Fibroblast of mammary gland (primary cell): ENCODE measurements around the gene DEPDC1B.
A peak's percentile ranks its signal among the peaks of the same experiment; 100 is the strongest.

ENCODE experiments used
- DNase-seq: peaks from one replicate; pipeline ENCODE4 v3.0.0-alpha.2; 2010; ENCODE audit warnings: low read depth
- H3K4me3 ChIP-seq: 2 replicates; pipeline ENCODE4 v1.5.1; 2011; ENCODE audit warnings: low read depth, mild to moderate bottlenecking, low read length, moderate library complexity; ENCODE audit not compliant: control insufficient read depth
- CTCF ChIP-seq: conservative IDR thresholded peaks from 2 replicates; pipeline ENCODE4 v1.5.1; 2011; ENCODE audit warnings: low read depth, low read length, inconsistent platforms; ENCODE audit not compliant: control insufficient read depth, insufficient read depth

Gene DEPDC1B

GRCh38 chr5:60640901-60641300, 59.1 kb downstream of the DEPDC1B start:
- H3K4me3 ChIP-seq = no peak overlapping the region
- no peak for TF ChIP-seq CTCF
- DNase-seq = no peak

- H3K4me3 ChIP-seq = no peak overlapping the region
- no peak for DNase-seq
- TF ChIP-seq CTCF = no peak
Observed at GRCh38 chr5:60639544-60639943, 60.4 kb downstream of the DEPDC1B start.

- no peak for DNase-seq
- no peak overlapping the region for H3K4me3 ChIP-seq
- no peak for TF ChIP-seq CTCF
Observed at GRCh38 chr5:60638300-60638699, 61.7 kb downstream of the DEPDC1B start.

- no peak for DNase-seq
- TF ChIP-seq CTCF = no peak
Observed at GRCh38 chr5:60636644-60637043, 63.3 kb downstream of the DEPDC1B start.

GRCh38 chr5:60636001-60636400, 64.0 kb downstream of the DEPDC1B start:
- no peak overlapping the region for H3K4me3 ChIP-seq
- TF ChIP-seq CTCF = no peak
- no peak for DNase-seq

More at GRCh38 chr5:60636644-60637043, 63.3 kb downstream of the DEPDC1B start:
- no peak overlapping the region for H3K4me3 ChIP-seq

- no peak overlapping the region for H3K4me3 ChIP-seq
- no peak for TF ChIP-seq CTCF
- DNase-seq = no peak
Observed at GRCh38 chr5:60634051-60634450, 65.9 kb downstream of the DEPDC1B start.

GRCh38 chr5:60633341-60633740, 66.6 kb downstream of the DEPDC1B start:
- DNase-seq = peak; percentile 84
- TF ChIP-seq CTCF = no peak
- no peak overlapping the region for H3K4me3 ChIP-seq
